KMS-11 (cell line): ENCODE measurements around the gene MEIS1.

Experiments used
- H2AFZ ChIP-seq: fragments of 200-600 bp; sonication (generic); 2 replicates; pipeline ENCODE4 v1.6.1; 2016; ENCODE audit warnings: antibody characterized with exemption, mixed run types, low read depth
- H3K27ac ChIP-seq: fragments of 200-600 bp; sonication (generic); 2 replicates; pipeline ENCODE4 v1.6.1; 2016; ENCODE audit warnings: mild to moderate bottlenecking, mixed run types
- H3K27me3 ChIP-seq: fragments of 200-600 bp; sonication (generic); 2 replicates; pipeline ENCODE4 v1.6.1; 2017; ENCODE audit warnings: mild to moderate bottlenecking, low read depth, mixed run types, moderate library complexity; ENCODE audit not compliant: insufficient read depth
- H3K36me3 ChIP-seq: fragments of 200-600 bp; sonication (generic); 2 replicates; pipeline ENCODE4 v1.6.1; 2017; ENCODE audit warnings: mild to moderate bottlenecking, mixed run types; ENCODE audit not compliant: insufficient read depth
- H3K4me1 ChIP-seq: fragments of 200-600 bp; sonication (generic); 2 replicates; pipeline ENCODE4 v1.6.1; 2016; ENCODE audit warnings: mild to moderate bottlenecking, low read depth, mixed run types; ENCODE audit not compliant: poor library complexity, severe bottlenecking
- H3K4me2 ChIP-seq: fragments of 200-600 bp; sonication (generic); 2 replicates; pipeline ENCODE4 v1.7.0; 2016; ENCODE audit warnings: mild to moderate bottlenecking, mixed run types
- H3K4me3 ChIP-seq: fragments of 200-600 bp; sonication (generic); IDR thresholded peaks from 2 replicates; pipeline ENCODE4 v1.6.1; 2017; ENCODE audit warnings: low read depth, low read length, mixed read lengths; ENCODE audit not compliant: insufficient read depth
- H3K79me2 ChIP-seq: fragments of 200-600 bp; sonication (generic); 2 replicates; pipeline ENCODE4 v1.6.1; 2016; ENCODE audit warnings: low read depth, mixed run types; ENCODE audit not compliant: insufficient read depth
- H3K9ac ChIP-seq: fragments of 200-600 bp; sonication (generic); 2 replicates; pipeline ENCODE4 v1.6.1; 2016; ENCODE audit warnings: mild to moderate bottlenecking, mixed run types
- H4K20me1 ChIP-seq: fragments of 200-600 bp; sonication (generic); 2 replicates; pipeline ENCODE4 v1.6.1; 2016; ENCODE audit warnings: mild to moderate bottlenecking, mixed run types; ENCODE audit not compliant: insufficient read depth
- CTCF ChIP-seq: fragments of 200-600 bp; sonication (generic); conservative IDR thresholded peaks from 2 replicates; pipeline ENCODE4 v1.6.1; 2017; ENCODE audit warnings: low read depth, mild to moderate bottlenecking, antibody characterized with exemption, low read length, moderate library complexity, mixed read lengths

The MEIS1 gene

GRCh38 chr2:66561645-66562303 is 126.8 kb downstream of the MEIS1 start:
- Histone ChIP-seq H3K4me1 (peaks cover 44% of the 10 kb centered on the region), H3K4me3 (no peak overlapping the region), H4K20me1 (no peaks in the 10 kb centered on the region), H3K9ac (no peak overlapping the region; the same call in 1 of the 2 replicates), H3K27me3 (no peaks in the 10 kb centered on the region), H3K79me2 (no peaks in the 10 kb centered on the region), H3K27ac (peak overlapping the region; percentile 18; the same call in 1 of the 2 replicates), H3K36me3 (no peaks in the 10 kb centered on the region), H2AFZ (no peak overlapping the region), H3K4me2 (peak overlapping the region; percentile 61)
- no peak for TF ChIP-seq CTCF

GRCh38 chr2:66562304-66562685 is 127.4 kb downstream of the MEIS1 start:
- H2AFZ ChIP-seq: no peak overlapping the region
- H4K20me1 ChIP-seq: no peaks in the 10 kb centered on the region
- no peaks in the 10 kb centered on the region for H3K79me2 ChIP-seq
- peak overlapping the region; percentile 18; the same call in 1 of the 2 replicates for H3K27ac ChIP-seq
- no peaks in the 10 kb centered on the region for H3K36me3 ChIP-seq
- peaks cover 44% of the 10 kb centered on the region for H3K4me1 ChIP-seq
- H3K4me2 ChIP-seq: peak overlapping the region; percentile 61
- no peak overlapping the region; the same call in 1 of the 2 replicates for H3K9ac ChIP-seq
- TF ChIP-seq CTCF: no peak
- no peak overlapping the region for H3K4me3 ChIP-seq
- H3K27me3 ChIP-seq: no peaks in the 10 kb centered on the region

- no peak overlapping the region for H3K27ac ChIP-seq
Measured at GRCh38 chr2:66563473-66563872, 128.5 kb downstream of the MEIS1 start.

GRCh38 chr2:66565291-66565690 is 130.4 kb downstream of the MEIS1 start:
- Histone ChIP-seq H3K79me2 (no peaks in the 10 kb centered on the region), H4K20me1 (no peaks in the 10 kb centered on the region), H3K27me3 (no peaks in the 10 kb centered on the region), H3K36me3 (no peaks in the 10 kb centered on the region), H3K9ac (no peak overlapping the region), H3K4me2 (no peak overlapping the region), H3K4me3 (no peak overlapping the region), H3K4me1 (peaks cover 42% of the 10 kb centered on the region), H2AFZ (no peak overlapping the region), H3K27ac (no peak overlapping the region)
- TF ChIP-seq CTCF: no peak

More at GRCh38 chr2:66563473-66563872, 128.5 kb downstream of the MEIS1 start:
- no peak for TF ChIP-seq CTCF
- Histone ChIP-seq H3K9ac (no peak overlapping the region), H3K79me2 (no peaks in the 10 kb centered on the region), H3K4me3 (no peak overlapping the region), H3K36me3 (no peaks in the 10 kb centered on the region), H3K4me1 (peaks cover 44% of the 10 kb centered on the region), H4K20me1 (no peaks in the 10 kb centered on the region), H3K27me3 (no peaks in the 10 kb centered on the region), H3K4me2 (peak overlapping the region; percentile 61; the same call in 1 of the 2 replicates), H2AFZ (no peak overlapping the region)
